Measurements from ENCODE around the gene HNRNPA2B1. TPM values are rescaled to one million over a fixed set of nuclear protein-coding genes. Genes with fewer than 3 reads are reported as not detected.

HNRNPA2B1 gene
- total RNA-seq, 1 experiment from 2014 or later = 1,137 TPM

DNA sequence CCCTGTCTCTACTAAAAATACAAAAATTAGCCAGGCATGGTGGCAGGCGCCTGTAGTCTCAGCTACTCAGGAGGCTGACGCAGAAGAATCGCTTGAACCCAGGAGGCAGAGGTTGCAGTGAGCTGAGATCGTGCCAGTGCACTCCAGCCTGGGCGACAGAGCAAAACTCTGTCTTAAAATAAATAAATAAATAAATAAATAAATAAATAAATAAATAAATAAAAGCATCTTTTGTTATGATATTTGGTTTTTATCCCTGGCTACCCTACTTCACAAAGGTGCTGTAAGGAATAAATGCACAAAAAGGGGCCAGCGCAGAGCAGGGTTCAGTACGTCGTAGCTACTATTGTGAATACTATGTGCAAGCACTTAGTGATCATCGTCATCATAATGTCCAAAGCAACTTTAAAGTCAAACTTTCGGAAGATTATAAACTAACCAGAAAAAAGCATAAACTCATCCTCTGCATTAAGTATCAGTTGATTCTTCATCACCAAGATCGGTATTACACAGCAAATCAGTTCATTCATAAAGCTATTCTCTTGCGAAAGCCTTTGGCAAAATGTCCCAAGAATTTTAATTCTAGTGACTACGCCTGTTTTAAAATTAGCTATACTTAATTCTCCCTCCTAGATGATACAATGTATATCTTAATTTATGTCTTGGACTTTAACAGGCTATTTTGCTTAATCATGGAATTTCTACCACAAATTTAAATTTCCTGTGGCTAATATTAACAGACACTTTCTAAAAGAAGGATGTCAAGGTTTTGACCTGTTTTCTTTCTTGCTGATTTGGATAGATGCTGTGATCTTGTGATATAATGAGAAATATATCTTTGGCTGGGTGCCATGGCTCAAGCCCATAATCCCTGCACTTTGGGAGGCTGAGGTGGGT is 56.1 kb downstream of the HNRNPA2B1 start:
- no peak for DNase-seq
- Mint-ChIP-seq H3K27ac (no peak overlapping the region), H3K4me1 (peaks cover 2 to 10% of the 10 kb centered on the region in 2 experiments; a peak in 2 of 4 replicates), H3K36me3 (ENCODE audit: insufficient read depth in 1 of 3, low read depth in 3 of 3) (peaks cover 7 to 14% (median 9%) of the 10 kb centered on the region in 3 experiments; a peak in 5 of 7 replicates), H3K9me3 (peaks cover 12 to 17% of the 10 kb centered on the region in 2 experiments), H3K4me3 (no peak overlapping the region), H3K27me3 (ENCODE audit: low read depth) (peaks cover 2% of the 10 kb centered on the region; the same call in 1 of the 2 replicates)
- no peak overlapping the region for H3K9ac ChIP-seq (ENCODE audit: extremely low read depth, insufficient read length, low read length)
- no peaks in the 10 kb centered on the region for H3K27me3 ChIP-seq (ENCODE audit: insufficient read depth, low read length)
- H3K18ac ChIP-seq (ENCODE audit: insufficient read length, low read depth, low read length) = no peak overlapping the region
- no peak overlapping the region for H2BK20ac ChIP-seq (ENCODE audit: low read depth, low read length, poor library complexity, severe bottlenecking)
- H3K27ac ChIP-seq (ENCODE audit: insufficient read length, low read depth, low read length) = no peak overlapping the region
- H2BK120ac ChIP-seq (ENCODE audit: low read depth, low read length, poor library complexity, severe bottlenecking) = no peak overlapping the region
- H3K79me1 ChIP-seq (ENCODE audit: insufficient read depth, low read depth, low read length, poor library complexity, severe bottlenecking) = no peaks in the 10 kb centered on the region
- no peak overlapping the region for H3K4me2 ChIP-seq (ENCODE audit: insufficient read depth, insufficient read length, low read length)
- no peak overlapping the region for H3K4ac ChIP-seq (ENCODE audit: low read depth, low read length)
- no peak overlapping the region for H4K5ac ChIP-seq (ENCODE audit: insufficient read length, low read depth, low read length)
- no peak overlapping the region for H3K56ac ChIP-seq (ENCODE audit: insufficient read length, low read depth, low read length)
- no peak overlapping the region for H3K23ac ChIP-seq (ENCODE audit: insufficient read length, low read depth, low read length)
- TF ChIP-seq CTCF (conservative IDR thresholded peaks at IDR 0.05) = no peak
- H4K20me1 ChIP-seq (ENCODE audit: control insufficient read depth, insufficient read depth, insufficient read length) = no peaks in the 10 kb centered on the region
- no peak overlapping the region for H3T11ph ChIP-seq (ENCODE audit: low read length)
- H3K14ac ChIP-seq (ENCODE audit: insufficient read depth, low read length) = no peak overlapping the region
- H3K79me2 ChIP-seq (ENCODE audit: insufficient read depth, low read length) = no peaks in the 10 kb centered on the region
- no peak overlapping the region for H2BK5ac ChIP-seq (ENCODE audit: insufficient read length, low read length)
- no peak overlapping the region for H2AK5ac ChIP-seq (ENCODE audit: insufficient read length, low read length)
- H2AFZ ChIP-seq (ENCODE audit: low read length) = no peak overlapping the region
- no peaks in the 10 kb centered on the region for H3K9me3 ChIP-seq (ENCODE audit: control insufficient read depth, low read depth, low read length)
- H3K4me1 ChIP-seq (ENCODE audit: insufficient read depth, low read length) = no peaks in the 10 kb centered on the region
- no peak overlapping the region for H4K8ac ChIP-seq (replicated peaks; ENCODE audit: insufficient read length, low read depth, low read length)
- H3K23me2 ChIP-seq (ENCODE audit: insufficient read length, low read depth, low read length, poor library complexity, severe bottlenecking) = no peaks in the 10 kb centered on the region
- no peak overlapping the region for H2BK12ac ChIP-seq (ENCODE audit: insufficient read length, low read depth, low read length)
- no CpG with 5 or more reads among the region's 13 CpGs for WGBS (ENCODE audit: extremely low coverage, insufficient read length, low lambda C conversion rate)
- no peak overlapping the region for H4K91ac ChIP-seq (ENCODE audit: insufficient read length, low read depth, low read length)
- no peak overlapping the region for H2BK15ac ChIP-seq (ENCODE audit: low read depth, low read length)
